A673 (cell line): ENCODE results near the gene FNDC7. TPM values are rescaled to one million over a fixed set of nuclear protein-coding genes. Genes with fewer than 3 reads are reported as not detected.
"Not testable (repeated sequence)": the region's sequence is repeated elsewhere in the genome, so short reads cannot be mapped to it uniquely, and the experiment has no call there.

Experiments
- BruUV-seq: library from RNA; stranded (reverse); fragments of 400-500 nt; replicated peaks from 2 replicates; lab custom pipeline; 2021; lab: Mats Ljungman, UMichigan
- CTCF ChIA-PET: fragments of 300-600 bp; sonication (Branson Sonifier 250); formaldehyde crosslinking; loops from one replicate; lab custom pipeline; 2022; ENCODE audit warnings: antibody characterized with exemption; lab: Charles Lee
- POLR2A ChIA-PET: fragments of 300-600 bp; sonication (Branson Sonifier 250); formaldehyde crosslinking; loops from one replicate; lab custom pipeline; 2022; ENCODE audit warnings: antibody characterized with exemption; ENCODE audit not compliant: low non-redundant PET; lab: Charles Lee
- DNase-seq: peaks from one replicate; pipeline ENCODE4 v3.0.0-alpha.2; 2015; ENCODE audit warnings: low spot score
- H3K27ac ChIP-seq: fragments of 200-600 bp; sonication (generic); 2 replicates; pipeline ENCODE4 v1.5.1; 2016; ENCODE audit warnings: mixed run types, low read depth, mild to moderate bottlenecking, mixed read lengths, antibody characterized with exemption, low read length; ENCODE audit not compliant: poor library complexity, severe bottlenecking
- H3K27me3 ChIP-seq: fragments of 200-600 bp; sonication (generic); replicated peaks from 2 replicates; pipeline ENCODE4 v1.6.1; 2017; ENCODE audit warnings: mixed run types, low read depth, mild to moderate bottlenecking, mixed read lengths, antibody characterized with exemption, low read length; ENCODE audit not compliant: insufficient read depth, poor library complexity
- H3K36me3 ChIP-seq: fragments of 200-600 bp; sonication (generic); 2 replicates; pipeline ENCODE4 v1.6.1; 2016; ENCODE audit warnings: mixed run types, mild to moderate bottlenecking, mixed read lengths, antibody characterized with exemption, low read length; ENCODE audit not compliant: insufficient read depth, poor library complexity, severe bottlenecking
- H3K4me1 ChIP-seq: fragments of 200-600 bp; sonication (generic); 2 replicates; pipeline ENCODE4 v1.6.1; 2017; ENCODE audit warnings: mixed run types, mild to moderate bottlenecking, mixed read lengths, antibody characterized with exemption, low read length; ENCODE audit not compliant: insufficient read depth, poor library complexity, severe bottlenecking
- H3K4me3 ChIP-seq: fragments of 200-600 bp; sonication (generic); 2 replicates; pipeline ENCODE4 v1.5.1; 2016; ENCODE audit warnings: low read depth, mixed run types, mild to moderate bottlenecking, mixed read lengths, low read length; ENCODE audit not compliant: poor library complexity, severe bottlenecking
- H3K9me3 ChIP-seq: fragments of 200-600 bp; sonication (generic); 2 replicates; pipeline ENCODE4 v1.6.1; 2016; ENCODE audit warnings: mixed run types, low read depth, mild to moderate bottlenecking, mixed read lengths, antibody characterized with exemption, low read length; ENCODE audit not compliant: poor library complexity, severe bottlenecking
- EZH2 ChIP-seq: fragments of 200-600 bp; sonication (generic); IDR thresholded peaks from 2 replicates; pipeline ENCODE4 v1.6.1; 2017; ENCODE audit warnings: borderline replicate concordance, low read depth, mild to moderate bottlenecking, mixed read lengths, antibody characterized with exemption, low read length; ENCODE audit not compliant: poor library complexity, severe bottlenecking
- intact Hi-C: fragments of 100-400 bp; cut with micrococcal nuclease; formaldehyde crosslinking; loops from one replicate; pipeline ENCODE4 v1.10.0; 2022; ENCODE audit not compliant: unreplicated experiment
- total RNA-seq: library from RNA; stranded (reverse); gene quantifications from 2 replicates; pipeline ENCODE4 v1.2.3, GENCODE V29; 2021
- TF ChIP-seq, protein P1 (sequence below): fragments of 300-800, 200-600 bp; sonication (generic); conservative IDR thresholded peaks from 2 replicates; pipeline ENCODE4 v1.5.1; 2017; ENCODE audit warnings: low read depth, mild to moderate bottlenecking, antibody characterized with exemption, low read length, moderate library complexity, mixed read lengths

Gene FNDC7
- total RNA-seq, 1 experiment from 2014 or later = 0.13 TPM

DNA sequence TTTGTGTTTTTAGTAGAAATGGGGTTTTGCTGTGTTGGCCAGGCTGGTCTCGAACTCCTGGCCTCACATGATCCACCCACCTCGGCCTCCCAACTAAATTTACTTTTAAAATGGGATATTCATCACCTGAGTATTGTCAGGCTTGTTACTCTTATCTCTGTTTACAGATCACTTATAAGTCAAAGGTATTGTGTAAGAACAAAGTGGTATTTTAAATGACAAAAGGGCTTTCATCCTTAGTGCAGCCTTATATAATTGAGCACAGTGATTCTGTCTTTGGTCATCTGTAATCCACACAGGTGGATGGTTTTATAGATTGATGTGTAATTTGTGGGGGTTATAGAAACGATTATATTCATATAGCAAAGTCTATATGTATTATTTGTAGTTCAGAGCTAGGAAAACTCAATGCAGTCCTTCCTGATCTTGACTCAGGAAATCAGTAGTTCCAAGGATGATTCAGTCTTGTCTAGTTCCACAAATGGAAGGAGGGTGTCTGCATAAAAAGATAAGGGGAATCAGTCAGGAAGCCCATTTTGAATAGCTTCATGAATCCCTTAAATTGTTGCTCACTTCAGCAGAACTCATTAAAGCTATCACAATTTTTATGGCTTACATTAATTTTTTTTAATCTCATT is 68.3 kb downstream of the FNDC7 start:
- no peaks in the 10 kb centered on the region for H3K4me1 ChIP-seq
- no peaks in the 10 kb centered on the region for H3K27me3 ChIP-seq
- ChIA-PET CTCF (interaction anchor here (0.6 kb wide), 1 partner anchor 138 kb away, joined by 4 read pairs; no protein-coding TSS in a partner anchor), POLR2A (no interaction called here)
- no TSS peak for BruUV-seq
- peaks cover 12% of the 10 kb centered on the region for H3K36me3 ChIP-seq
- peaks cover 7% of the 10 kb centered on the region for H3K9me3 ChIP-seq
- no peak overlapping the region for H3K27ac ChIP-seq
- no peak for DNase-seq
- H3K4me3 ChIP-seq = no peak overlapping the region
- intact Hi-C loops = no loop called here
- TF ChIP-seq, protein P1, sequence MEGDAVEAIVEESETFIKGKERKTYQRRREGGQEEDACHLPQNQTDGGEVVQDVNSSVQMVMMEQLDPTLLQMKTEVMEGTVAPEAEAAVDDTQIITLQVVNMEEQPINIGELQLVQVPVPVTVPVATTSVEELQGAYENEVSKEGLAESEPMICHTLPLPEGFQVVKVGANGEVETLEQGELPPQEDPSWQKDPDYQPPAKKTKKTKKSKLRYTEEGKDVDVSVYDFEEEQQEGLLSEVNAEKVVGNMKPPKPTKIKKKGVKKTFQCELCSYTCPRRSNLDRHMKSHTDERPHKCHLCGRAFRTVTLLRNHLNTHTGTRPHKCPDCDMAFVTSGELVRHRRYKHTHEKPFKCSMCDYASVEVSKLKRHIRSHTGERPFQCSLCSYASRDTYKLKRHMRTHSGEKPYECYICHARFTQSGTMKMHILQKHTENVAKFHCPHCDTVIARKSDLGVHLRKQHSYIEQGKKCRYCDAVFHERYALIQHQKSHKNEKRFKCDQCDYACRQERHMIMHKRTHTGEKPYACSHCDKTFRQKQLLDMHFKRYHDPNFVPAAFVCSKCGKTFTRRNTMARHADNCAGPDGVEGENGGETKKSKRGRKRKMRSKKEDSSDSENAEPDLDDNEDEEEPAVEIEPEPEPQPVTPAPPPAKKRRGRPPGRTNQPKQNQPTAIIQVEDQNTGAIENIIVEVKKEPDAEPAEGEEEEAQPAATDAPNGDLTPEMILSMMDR = no peak
- TF ChIP-seq EZH2 = no peak

DNA sequence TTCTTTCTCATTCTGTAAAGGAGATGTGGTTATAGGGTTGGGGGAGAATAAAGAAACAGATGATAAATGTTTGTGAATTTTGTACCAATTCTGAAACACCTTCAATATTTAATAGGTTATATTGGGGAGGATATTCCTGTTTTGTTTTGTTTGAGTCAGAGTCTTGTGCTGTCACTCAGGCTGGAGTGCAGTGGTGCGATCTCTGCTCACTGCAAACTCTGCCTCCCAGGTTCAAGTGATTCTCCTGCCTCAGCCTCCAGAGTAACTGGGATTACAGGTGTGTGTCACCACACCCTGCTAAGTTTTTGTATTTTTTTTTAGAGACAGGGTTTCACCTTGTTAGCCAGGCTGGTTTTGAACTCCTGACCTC is 68.9 kb downstream of the FNDC7 start:
- CTCF ChIA-PET = interaction anchor here (0.6 kb wide), 1 partner anchor 138 kb away, joined by 4 read pairs; no protein-coding TSS in a partner anchor

DNA sequence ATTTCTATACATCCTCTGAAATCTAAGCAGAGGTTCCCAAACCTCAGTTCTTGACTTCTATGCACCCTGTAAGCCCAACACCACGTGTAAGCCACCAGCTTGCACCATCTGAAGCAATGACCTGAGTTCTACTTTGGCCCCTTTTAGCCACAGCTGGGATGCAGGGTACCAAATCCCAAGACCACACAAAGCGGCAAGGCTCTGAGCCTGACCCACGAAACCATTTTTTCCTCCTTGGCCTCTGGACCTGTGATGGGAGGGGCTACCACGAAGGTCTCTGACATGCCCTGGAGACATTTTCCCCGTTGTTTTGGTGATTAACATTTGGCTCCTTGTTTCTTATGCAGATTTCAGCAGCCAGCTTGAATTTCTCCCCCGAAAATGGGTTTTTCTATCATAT is 72.6 kb downstream of the FNDC7 start:
- H3K27me3 ChIP-seq = no peaks in the 10 kb centered on the region
- TF ChIP-seq, protein P1 = no peak
- no peak for TF ChIP-seq EZH2
- no peak overlapping the region for H3K4me3 ChIP-seq
- no peak overlapping the region for H3K27ac ChIP-seq
- intact Hi-C loops = no loop called here
- BruUV-seq = no TSS peak
- peaks cover 12% of the 10 kb centered on the region for H3K36me3 ChIP-seq
- POLR2A ChIA-PET = no interaction called here
- CTCF ChIA-PET = no interaction called here
- DNase-seq = no peak
- H3K4me1 ChIP-seq = no peaks in the 10 kb centered on the region
- H3K9me3 ChIP-seq = peaks cover 12% of the 10 kb centered on the region

More for the DNA sequence above, 68.9 kb downstream of the FNDC7 start:
- H3K27me3 ChIP-seq, intact Hi-C loops, DNase-seq, H3K4me3 ChIP-seq, POLR2A ChIA-PET, H3K27ac ChIP-seq, BruUV-seq, H3K4me1 ChIP-seq: not testable (repeated sequence)
- H3K36me3 ChIP-seq = peaks cover 17% of the 10 kb centered on the region
- peaks cover 12% of the 10 kb centered on the region for H3K9me3 ChIP-seq

DNA sequence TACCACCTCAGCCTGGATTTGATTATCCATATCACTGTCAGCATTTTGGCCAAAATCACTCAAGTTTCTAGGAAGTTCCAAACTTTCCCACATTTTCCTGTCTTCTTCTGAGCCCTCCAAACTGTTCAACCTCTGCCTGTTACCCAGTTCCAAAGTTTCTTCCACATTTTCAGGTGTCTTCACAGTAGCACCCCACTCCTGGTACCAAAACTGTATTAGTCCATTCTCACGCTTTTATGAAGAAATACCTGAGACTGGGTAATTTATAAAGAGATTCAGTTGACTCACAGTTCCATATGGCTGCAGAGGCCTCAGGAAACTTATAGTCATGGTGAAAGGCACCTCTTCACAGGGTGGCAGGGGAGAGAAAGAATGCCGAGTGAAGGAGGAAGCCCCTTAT is 73.2 kb downstream of the FNDC7 start:
- CTCF ChIA-PET = no interaction called here
- intact Hi-C loops = no loop called here
- POLR2A ChIA-PET = no interaction called here
- DNase-seq = no peak
- H3K4me1 ChIP-seq = no peaks in the 10 kb centered on the region
- no TSS peak for BruUV-seq
- no peak for TF ChIP-seq EZH2
- TF ChIP-seq, protein P1 = no peak
- peaks cover 12% of the 10 kb centered on the region for H3K9me3 ChIP-seq
- no peak overlapping the region for H3K27ac ChIP-seq
- H3K4me3 ChIP-seq = no peak overlapping the region
- H3K27me3 ChIP-seq = no peaks in the 10 kb centered on the region
- peaks cover 12% of the 10 kb centered on the region for H3K36me3 ChIP-seq
